SKM-1 (cell line): ENCODE data around the gene CCR5.

Experiments
- DNase-seq: peaks from one replicate; lab custom pipeline; 2025; ENCODE audit not compliant: unreplicated experiment; lab: John Stamatoyannopoulos, UW

CCR5 gene

GRCh38 chr3:46358466-46358865 lies 12.3 kb upstream of the CCR5 start:
- DNase-seq, result no peak

GRCh38 chr3:46359733-46360493 lies 10.8 kb upstream of the CCR5 start:
- DNase-seq, result no peak

- no peak for DNase-seq
Observed at GRCh38 chr3:46360907-46361306, 9.8 kb upstream of the CCR5 start.

- DNase-seq, result peak; percentile 77
Observed at GRCh38 chr3:46361408-46362283, 9.1 kb upstream of the CCR5 start.

- no peak for DNase-seq
Observed at GRCh38 chr3:46365041-46365440, 5.7 kb upstream of the CCR5 start.

- no peak for DNase-seq
Observed at GRCh38 chr3:46365737-46366524, 4.8 kb upstream of the CCR5 start.

- DNase-seq, result no peak
Observed at GRCh38 chr3:46367811-46368210, 2.9 kb upstream of the CCR5 start.

- peak; percentile 84 for DNase-seq
Observed at GRCh38 chr3:46368569-46368968, 2.2 kb upstream of the CCR5 start.

GRCh38 chr3:46369151-46369550 lies 1.6 kb upstream of the CCR5 start:
- no peak for DNase-seq

- no peak for DNase-seq
Observed at GRCh38 chr3:46369675-46370132, 1.0 kb upstream of the CCR5 start.

GRCh38 chr3:46371519-46372340 lies 984 bp downstream of the CCR5 start:
- DNase-seq, result no peak

- DNase-seq, result peak; percentile 32
Observed at GRCh38 chr3:46372492-46373359, 2.0 kb downstream of the CCR5 start.

GRCh38 chr3:46374755-46375154 lies 4.0 kb downstream of the CCR5 start:
- DNase-seq, result no peak

- DNase-seq, result no peak
Observed at GRCh38 chr3:46375218-46375617, 4.5 kb downstream of the CCR5 start.

- no peak for DNase-seq
Observed at GRCh38 chr3:46375814-46376213, 5.1 kb downstream of the CCR5 start.

GRCh38 chr3:46378426-46378942 lies 7.7 kb downstream of the CCR5 start:
- peak; percentile 77 for DNase-seq

- no peak for DNase-seq
Observed at GRCh38 chr3:46380471-46381221, 9.9 kb downstream of the CCR5 start.

GRCh38 chr3:46381625-46382024 lies 10.9 kb downstream of the CCR5 start:
- DNase-seq, result no peak
